ENCODE measurements around the gene EEIG2. TPM values are rescaled to one million over a fixed set of nuclear protein-coding genes. Genes with fewer than 3 reads are reported as not detected.

Gene EEIG2
- polyA plus RNA-seq, 1 of the 3 experiments (the other 2 are of a cell fraction), result 2.9 TPM

GRCh38 chr1:108556499-108556898 is 3.4 kb upstream of the EEIG2 start:
- peaks cover 4 to 10% of the 10 kb centered on the region in 2 experiments; a peak in 3 of 4 replicates for H3K4me1 ChIP-seq (ENCODE audit: control insufficient read depth in 1 of 2, insufficient read depth in 2 of 2, low read depth in 1 of 2, low read length in 1 of 2)
- no peak overlapping the region for H3K4me2 ChIP-seq
- H4K20me1 ChIP-seq (ENCODE audit: insufficient read depth), result no peaks in the 10 kb centered on the region
- H3K36me3 ChIP-seq (replicated peaks in 1 of 2; ENCODE audit: control insufficient read depth in 1 of 2, insufficient read depth in 2 of 2, low read length in 1 of 2), result no peaks in the 10 kb centered on the region
- no peak overlapping the region for H3K9ac ChIP-seq
- no peak overlapping the region for H3K4me3 ChIP-seq (ENCODE audit: low read depth in 2 of 2, low read length in 1 of 2)
- no peaks in the 10 kb centered on the region for H3K9me3 ChIP-seq
- no peaks in the 10 kb centered on the region for H3F3A ChIP-seq (replicated peaks; ENCODE audit: insufficient read depth)
- 75% methylated on average over 4 of the region's 4 CpGs for WGBS (ENCODE audit: low lambda C conversion rate)
- peaks cover 3% of the 10 kb centered on the region; the same call in 1 of the 2 replicates for H3K79me2 ChIP-seq (ENCODE audit: insufficient read depth)
- no peak overlapping the region for H2AFZ ChIP-seq (ENCODE audit: low read depth)
- no peak overlapping the region for H3K27ac ChIP-seq (ENCODE audit: low read depth in 2 of 2, low read length in 1 of 2)
- no peak for TF ChIP-seq TAF1 (IDR thresholded peaks at IDR 0.05; ENCODE audit: borderline replicate concordance, low read depth, low read length)
- TF ChIP-seq SMC3 (IDR thresholded peaks at IDR 0.05; ENCODE audit: low read depth, low read length), result no peak
- TF ChIP-seq USF1 (IDR thresholded peaks at IDR 0.05; ENCODE audit: borderline replicate concordance, low read depth), result no peak
- no peak for TF ChIP-seq NFIC (IDR thresholded peaks at IDR 0.05; ENCODE audit: borderline replicate concordance)
- TF ChIP-seq RAD21 (IDR thresholded peaks at IDR 0.05; ENCODE audit: low read length), result no peak
- TF ChIP-seq RFX5 (IDR thresholded peaks at IDR 0.05; ENCODE audit: low read length), result no peak
- TF ChIP-seq ELF1 (IDR thresholded peaks at IDR 0.05), result no peak
- TF ChIP-seq JUND (IDR thresholded peaks at IDR 0.05), result no peak
- no peak for TF ChIP-seq PBX3 (IDR thresholded peaks at IDR 0.05)
- no peak for TF ChIP-seq YY1 (IDR thresholded peaks at IDR 0.05; ENCODE audit: low read depth)
- TF ChIP-seq GATA2 (CRISPR knock-in tag; IDR thresholded peaks at IDR 0.05), result no peak
- no peak for TF ChIP-seq MXI1 (IDR thresholded peaks at IDR 0.05; ENCODE audit: low read depth, low read length)
- TF ChIP-seq TCF12 (IDR thresholded peaks at IDR 0.05), result no peak
- no peak for TF ChIP-seq FOSL2 (IDR thresholded peaks at IDR 0.05; ENCODE audit: borderline replicate concordance, low read depth)
- no peak for TF ChIP-seq POLR2AphosphoS5 (IDR thresholded peaks at IDR 0.05; ENCODE audit: low read depth, low read length)
- TF ChIP-seq EP300 (IDR thresholded peaks at IDR 0.05; ENCODE audit: borderline replicate concordance in 1 of 2, low read depth in 1 of 2, low read length in 1 of 2), result no peak
- TF ChIP-seq MEF2A (IDR thresholded peaks at IDR 0.05; ENCODE audit: borderline replicate concordance, low read depth), result no peak
- no peak for TF ChIP-seq REST (IDR thresholded peaks at IDR 0.05; ENCODE audit: low read depth, low read length)
- TF ChIP-seq FOXM1 (IDR thresholded peaks at IDR 0.05; ENCODE audit: low read depth), result no peak
- H3K9me2 ChIP-seq, result no peaks in the 10 kb centered on the region
- no peaks in the 10 kb centered on the region for H3K27me3 ChIP-seq (ENCODE audit: insufficient read depth)
- CTCF ChIA-PET, result interaction anchor here (6.0 kb wide), 1 partner anchor 88 kb away, joined by 42 read pairs; no protein-coding TSS in a partner anchor
- POLR2A ChIA-PET, result interaction anchor here (0.7 kb wide), 1 partner anchor 135 kb away, joined by 3 read pairs; no protein-coding TSS in a partner anchor
- DNase-seq, result no peak

Measured in SK-N-SH (cell line).